ENCODE measurements around the gene CRTC3.
A peak's percentile ranks its signal among the peaks of the same experiment; 100 is the strongest.
"Not testable (repeated sequence)": the region's sequence is repeated elsewhere in the genome, so short reads cannot be mapped to it uniquely, and the experiment has no call there.

CRTC3 gene

DNA sequence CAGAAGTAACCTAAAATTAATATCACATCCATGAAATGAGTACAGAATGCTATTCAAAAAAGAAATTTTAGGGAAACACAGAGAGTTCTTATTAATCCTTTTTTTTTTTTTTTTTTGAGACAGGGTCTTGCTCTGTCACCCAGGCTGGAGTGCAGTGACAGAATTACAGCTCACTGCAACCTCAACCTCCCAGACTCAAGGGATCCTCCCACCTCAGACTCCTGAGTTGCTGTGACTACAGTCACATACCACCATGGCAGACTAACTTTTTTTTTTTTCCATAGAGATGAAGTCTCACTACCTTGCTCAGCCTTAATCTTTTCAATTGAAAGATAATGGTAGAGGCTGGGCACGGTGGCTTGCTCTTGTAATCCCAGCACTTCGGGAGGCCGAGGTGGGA lies 6.3 kb upstream of the CRTC3 start:
- Histone ChIP-seq H3K27me3 (ENCODE audit: control insufficient read depth in 3 of 3, insufficient read depth in 3 of 3, low read depth in 1 of 3, low read length in 3 of 3) (no peaks in the 10 kb centered on the region), H3K36me3 (replicated peaks in 1 of 2; ENCODE audit: control insufficient read depth in 2 of 2, insufficient read depth in 2 of 2, low read length in 2 of 2) (no peaks in the 10 kb centered on the region), H2BK120ac (ENCODE audit: low read depth, low read length) (no peak overlapping the region), H3K9me3 (replicated peaks in 1 of 2; ENCODE audit: control insufficient read depth in 2 of 2, insufficient read depth in 1 of 2, low read depth in 1 of 2, low read length in 2 of 2) (no peaks in the 10 kb centered on the region), H2AFZ (ENCODE audit: low read length) (no peak overlapping the region), H3K23ac (ENCODE audit: low read depth, low read length, poor library complexity) (no peak overlapping the region), H3K79me1 (ENCODE audit: low read depth, low read length) (no peaks in the 10 kb centered on the region), H3K4me3 (ENCODE audit: low read length in 2 of 2) (no peak overlapping the region), H3K4me2 (ENCODE audit: insufficient read depth, low read length, poor library complexity, severe bottlenecking) (no peak overlapping the region), H2BK5ac (ENCODE audit: low read length) (no peak overlapping the region), H3K4ac (ENCODE audit: low read length) (no peak overlapping the region), H3K9ac (ENCODE audit: low read depth, low read length, poor library complexity) (no peak overlapping the region), H3K14ac (ENCODE audit: low read length) (no peak overlapping the region), H3K27ac (replicated peaks; ENCODE audit: low read length) (no peak overlapping the region), H4K91ac (ENCODE audit: low read depth, low read length, poor library complexity) (no peak overlapping the region), H3K4me1 (ENCODE audit: control insufficient read depth in 2 of 2, insufficient read depth in 1 of 2, low read depth in 1 of 2, low read length in 2 of 2) (no peaks in the 10 kb centered on the region), H2AK5ac (ENCODE audit: low read depth, low read length) (no peak overlapping the region), H2BK15ac (ENCODE audit: low read length) (no peak overlapping the region), H2BK12ac (ENCODE audit: low read length) (no peak overlapping the region), H3K18ac (ENCODE audit: low read length) (no peak overlapping the region), H4K8ac (ENCODE audit: low read depth, low read length) (no peak overlapping the region)
- DNase-seq (ENCODE audit: low spot score), result no peak
- no CpG with 5 or more reads among the region's 3 CpGs for WGBS, 2 donors (ENCODE audit: extremely low coverage in 2 of 2, insufficient read length in 2 of 2, insufficient replicate concordance in 1 of 2)

DNA sequence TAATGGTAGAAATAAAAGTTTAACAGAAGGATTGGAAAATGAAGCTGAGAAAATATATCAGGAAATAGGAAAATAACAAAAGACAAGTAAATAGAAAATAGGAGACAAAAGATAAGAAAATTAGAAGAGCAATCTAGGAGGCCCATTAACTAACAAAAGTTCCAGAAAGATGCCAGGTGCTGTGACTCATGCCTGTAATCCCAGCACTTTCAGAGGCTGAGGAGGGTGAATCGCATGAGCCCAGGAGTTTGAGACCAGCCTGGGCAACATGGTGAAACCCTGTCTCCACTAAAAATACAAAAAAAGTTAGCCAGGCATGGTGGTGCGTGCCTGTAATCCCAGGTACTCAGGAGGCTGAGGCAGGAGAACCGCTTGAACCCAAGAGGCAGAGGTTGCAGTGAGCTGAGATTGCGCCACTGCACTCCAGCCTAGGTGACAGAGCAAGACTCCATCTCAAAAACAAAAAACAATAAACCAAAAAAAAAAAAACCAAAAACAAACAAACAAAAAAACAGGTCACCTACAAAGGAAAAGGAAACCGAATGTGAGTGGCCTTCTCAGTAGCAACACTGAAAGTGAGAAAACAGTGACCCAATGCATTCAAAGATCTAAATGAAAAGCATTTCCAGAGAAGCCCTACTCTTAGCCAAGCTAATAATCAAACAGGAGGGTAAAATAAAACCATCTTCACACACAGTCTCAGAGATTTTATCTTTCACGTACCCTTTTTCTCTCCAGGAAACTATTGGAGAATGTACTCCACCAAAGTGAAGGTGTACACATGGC lies 5.5 kb upstream of the CRTC3 start:
- H3K18ac ChIP-seq (ENCODE audit: low read length); H3K4me1 ChIP-seq (ENCODE audit: control insufficient read depth in 2 of 2, insufficient read depth in 1 of 2, low read depth in 1 of 2, low read length in 2 of 2): not testable (repeated sequence)

DNA sequence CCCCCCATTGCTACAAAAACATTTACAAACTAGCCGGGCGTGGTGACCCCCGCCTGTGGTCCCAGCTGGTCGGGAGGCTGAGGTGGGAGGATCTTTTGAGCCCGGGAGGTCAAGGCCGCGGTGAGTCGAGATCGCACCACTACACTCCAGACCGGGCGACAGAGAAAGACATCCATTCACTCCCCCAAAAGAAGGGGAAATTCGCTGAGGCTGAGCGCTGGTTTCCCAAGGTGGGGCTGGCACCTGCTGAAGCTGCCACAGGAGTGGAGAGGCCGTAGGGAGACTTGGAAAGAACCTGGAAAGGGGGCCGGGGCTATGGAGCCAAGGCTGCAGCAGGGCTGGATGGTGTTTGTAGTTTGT lies 732 bp upstream of the CRTC3 start:
- Histone ChIP-seq H3K27ac (replicated peaks; ENCODE audit: low read length) (no peak overlapping the region), H3K27me3 (ENCODE audit: control insufficient read depth in 3 of 3, insufficient read depth in 3 of 3, low read depth in 1 of 3, low read length in 3 of 3) (peaks cover 0 to 23% (median 6%) of the 10 kb centered on the region in 3 experiments)
- WGBS, 2 donors (ENCODE audit: extremely low coverage in 2 of 2, insufficient read length in 2 of 2, insufficient replicate concordance in 1 of 2), result no CpG with 5 or more reads among the region's 15 CpGs

More for the DNA sequence above, 5.5 kb upstream of the CRTC3 start:
- H3K9me3 ChIP-seq (replicated peaks in 1 of 2; ENCODE audit: control insufficient read depth in 2 of 2, insufficient read depth in 1 of 2, low read depth in 1 of 2, low read length in 2 of 2); H2BK12ac ChIP-seq (ENCODE audit: low read length); H2BK120ac ChIP-seq (ENCODE audit: low read depth, low read length); H4K8ac ChIP-seq (ENCODE audit: low read depth, low read length); H3K9ac ChIP-seq (ENCODE audit: low read depth, low read length, poor library complexity); H3K4me2 ChIP-seq (ENCODE audit: insufficient read depth, low read length, poor library complexity, severe bottlenecking); H4K91ac ChIP-seq (ENCODE audit: low read depth, low read length, poor library complexity); H2AFZ ChIP-seq (ENCODE audit: low read length); H2BK5ac ChIP-seq (ENCODE audit: low read length); DNase-seq (ENCODE audit: low spot score); H3K4me3 ChIP-seq (ENCODE audit: low read length in 2 of 2); H2AK5ac ChIP-seq (ENCODE audit: low read depth, low read length); H2BK15ac ChIP-seq (ENCODE audit: low read length); H3K27ac ChIP-seq (replicated peaks; ENCODE audit: low read length); H3K14ac ChIP-seq (ENCODE audit: low read length); H3K79me1 ChIP-seq (ENCODE audit: low read depth, low read length); H3K23ac ChIP-seq (ENCODE audit: low read depth, low read length, poor library complexity); H3K36me3 ChIP-seq (replicated peaks in 1 of 2; ENCODE audit: control insufficient read depth in 2 of 2, insufficient read depth in 2 of 2, low read length in 2 of 2); H3K27me3 ChIP-seq (ENCODE audit: control insufficient read depth in 3 of 3, insufficient read depth in 3 of 3, low read depth in 1 of 3, low read length in 3 of 3); H3K4ac ChIP-seq (ENCODE audit: low read length): not testable (repeated sequence)
- no CpG with 5 or more reads among the region's 6 CpGs for WGBS, 2 donors (ENCODE audit: extremely low coverage in 2 of 2, insufficient read length in 2 of 2, insufficient replicate concordance in 1 of 2)

DNA sequence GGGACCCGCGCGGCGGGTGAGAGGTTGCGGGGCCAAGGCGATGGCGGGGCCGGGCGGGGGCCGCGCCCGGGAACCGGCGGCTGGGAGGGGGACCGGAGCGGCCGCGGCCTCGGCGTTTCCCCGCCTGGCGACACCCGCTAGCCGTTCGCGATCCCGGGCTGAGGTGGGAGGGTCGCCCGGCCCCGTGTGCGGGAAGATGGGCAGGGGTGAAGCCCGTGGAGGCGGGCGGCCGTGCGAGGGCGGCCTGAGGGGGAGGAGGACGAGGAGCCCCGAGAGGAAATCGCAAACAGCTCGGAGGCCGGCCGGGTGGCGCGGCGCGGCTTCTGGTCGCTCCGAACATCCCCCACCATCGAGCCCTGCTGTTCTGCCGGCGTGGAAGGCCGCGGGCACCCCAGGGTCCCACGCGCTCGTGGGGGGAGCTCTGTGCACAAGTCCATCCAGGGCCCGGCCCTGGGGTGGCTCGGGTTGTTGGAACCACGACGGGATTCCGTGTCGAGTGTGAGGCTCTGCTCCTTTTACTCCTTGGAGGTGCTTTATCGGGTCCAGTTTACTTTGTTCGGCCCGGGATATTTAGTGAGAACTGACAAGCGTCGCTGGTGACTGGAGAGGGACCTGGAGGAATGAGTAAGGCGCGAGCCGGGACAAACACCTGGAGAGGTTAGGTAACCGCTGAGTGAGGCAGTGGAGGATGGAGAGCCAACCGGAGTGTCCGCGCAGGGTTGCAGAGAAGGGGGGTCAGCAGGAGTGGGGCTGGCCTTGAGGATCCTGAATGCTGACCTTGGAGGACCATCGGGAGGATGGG lies 728 bp downstream of the CRTC3 start:
- Histone ChIP-seq H4K91ac (ENCODE audit: low read depth, low read length, poor library complexity) (no peak overlapping the region), H2BK120ac (ENCODE audit: low read depth, low read length) (no peak overlapping the region), H3K9me3 (replicated peaks in 1 of 2; ENCODE audit: control insufficient read depth in 2 of 2, insufficient read depth in 1 of 2, low read depth in 1 of 2, low read length in 2 of 2) (no peaks in the 10 kb centered on the region), H3K14ac (ENCODE audit: low read length) (peak overlapping the region; percentile 94), H3K23ac (ENCODE audit: low read depth, low read length, poor library complexity) (peak overlapping the region; percentile 8), H2BK12ac (ENCODE audit: low read length) (no peak overlapping the region), H3K9ac (ENCODE audit: low read depth, low read length, poor library complexity) (peak overlapping the region; percentile 90), H2BK5ac (ENCODE audit: low read length) (peak overlapping the region; percentile 2), H4K8ac (ENCODE audit: low read depth, low read length) (no peak overlapping the region), H2AK5ac (ENCODE audit: low read depth, low read length) (no peak overlapping the region), H2BK15ac (ENCODE audit: low read length) (peak overlapping the region; percentile 67), H3K79me1 (ENCODE audit: low read depth, low read length) (no peaks in the 10 kb centered on the region), H3K27ac (replicated peaks; ENCODE audit: low read length) (no peak overlapping the region), H3K27me3 (ENCODE audit: control insufficient read depth in 3 of 3, insufficient read depth in 3 of 3, low read depth in 1 of 3, low read length in 3 of 3) (peaks cover 0 to 23% (median 6%) of the 10 kb centered on the region in 3 experiments), H2AFZ (ENCODE audit: low read length) (peak overlapping the region; percentile 100), H3K4me3 (ENCODE audit: low read length in 2 of 2) (peak overlapping the region; percentile 58 to 99), H3K4ac (ENCODE audit: low read length) (peak overlapping the region; percentile 53), H3K36me3 (replicated peaks in 1 of 2; ENCODE audit: control insufficient read depth in 2 of 2, insufficient read depth in 2 of 2, low read length in 2 of 2) (no peaks in the 10 kb centered on the region), H3K4me2 (ENCODE audit: insufficient read depth, low read length, poor library complexity, severe bottlenecking) (peak overlapping the region; percentile 94), H3K18ac (ENCODE audit: low read length) (peak overlapping the region; percentile 99), H3K4me1 (ENCODE audit: control insufficient read depth in 2 of 2, insufficient read depth in 1 of 2, low read depth in 1 of 2, low read length in 2 of 2) (peaks cover 0 to 3% of the 10 kb centered on the region in 2 donors)
- WGBS, 2 donors (ENCODE audit: extremely low coverage in 2 of 2, insufficient read length in 2 of 2, insufficient replicate concordance in 1 of 2), result no CpG with 5 or more reads among the region's 76 CpGs
- peak; percentile 17 for DNase-seq (ENCODE audit: low spot score)

More for the DNA sequence above, 732 bp upstream of the CRTC3 start:
- Histone ChIP-seq H2BK5ac (ENCODE audit: low read length) (no peak overlapping the region), H2BK120ac (ENCODE audit: low read depth, low read length) (peak overlapping the region; percentile 81), H3K4ac (ENCODE audit: low read length) (no peak overlapping the region), H3K18ac (ENCODE audit: low read length) (no peak overlapping the region), H2BK15ac (ENCODE audit: low read length) (no peak overlapping the region), H4K8ac (ENCODE audit: low read depth, low read length) (no peak overlapping the region), H3K9me3 (replicated peaks in 1 of 2; ENCODE audit: control insufficient read depth in 2 of 2, insufficient read depth in 1 of 2, low read depth in 1 of 2, low read length in 2 of 2) (no peaks in the 10 kb centered on the region), H3K36me3 (replicated peaks in 1 of 2; ENCODE audit: control insufficient read depth in 2 of 2, insufficient read depth in 2 of 2, low read length in 2 of 2) (no peaks in the 10 kb centered on the region), H3K4me2 (ENCODE audit: insufficient read depth, low read length, poor library complexity, severe bottlenecking) (peak overlapping the region; percentile 94), H3K23ac (ENCODE audit: low read depth, low read length, poor library complexity) (no peak overlapping the region), H3K4me1 (ENCODE audit: control insufficient read depth in 2 of 2, insufficient read depth in 1 of 2, low read depth in 1 of 2, low read length in 2 of 2) (peaks cover 0 to 3% of the 10 kb centered on the region in 2 donors), H3K9ac (ENCODE audit: low read depth, low read length, poor library complexity) (no peak overlapping the region), H3K4me3 (ENCODE audit: low read length in 2 of 2) (peak overlapping the region; percentile 58 to 99), H2AFZ (ENCODE audit: low read length) (peak overlapping the region; percentile 100), H2AK5ac (ENCODE audit: low read depth, low read length) (no peak overlapping the region), H3K79me1 (ENCODE audit: low read depth, low read length) (no peaks in the 10 kb centered on the region), H2BK12ac (ENCODE audit: low read length) (no peak overlapping the region), H3K14ac (ENCODE audit: low read length) (no peak overlapping the region), H4K91ac (ENCODE audit: low read depth, low read length, poor library complexity) (no peak overlapping the region)
- no peak for DNase-seq (ENCODE audit: low spot score)
